SK-N-SH (cell line): Measurements from ENCODE around the gene MINDY1. TPM values are rescaled to one million over a fixed set of nuclear protein-coding genes. Genes with fewer than 3 reads are reported as not detected.

Source experiments
- CTCF ChIA-PET: fragments of 300-600, 350-600 bp; formaldehyde crosslinking; extraction: SDS; loops from one replicate; lab custom pipeline; 2021; lab: Yijun Ruan, JAX
- POLR2A ChIA-PET: fragments of 350-600 bp; sonication (Branson Sonifier 250); formaldehyde crosslinking; extraction: SDS; loops from one replicate; lab custom pipeline; 2020; ENCODE audit warnings: antibody characterized with exemption, inconsistent platforms; lab: Yijun Ruan, JAX
- DNase-seq: peaks from one replicate; pipeline ENCODE4 v3.0.0; 2012
- H2AFZ ChIP-seq: fragments of 200-600 bp; sonication (generic); 2 replicates; pipeline ENCODE4 v1.8.1; 2016; ENCODE audit warnings: antibody characterized with exemption, mild to moderate bottlenecking, low read depth
- H3F3A ChIP-seq: fragments of 200-600 bp; sonication (generic); replicated peaks from 2 replicates; pipeline ENCODE3; 2016; ENCODE audit warnings: antibody characterized with exemption, mild to moderate bottlenecking; ENCODE audit not compliant: insufficient read depth
- H3K27ac ChIP-seq, 2 experiments: fragments of 200-500 bp in 1 of 2; fragments of 200-600 bp in 1 of 2; sonication (Bioruptor generic) in 1 of 2; sonication (generic), shearing (Covaris generic) in 1 of 2; 2 replicates each; pipeline versions ENCODE4 v1.5.1 to v1.6.1; 2014 to 2016; ENCODE audit warnings: low read depth in 2 of 2, inconsistent platforms in 1 of 2, low read length in 1 of 2, mild to moderate bottlenecking in 1 of 2, mixed read lengths in 1 of 2
- H3K27me3 ChIP-seq: fragments of 200-600 bp; sonication (generic), shearing (Covaris generic); 2 replicates; pipeline ENCODE4 v1.6.1; 2016; ENCODE audit warnings: mixed run types; ENCODE audit not compliant: insufficient read depth
- H3K36me3 ChIP-seq, 2 experiments: fragments of 200-500 bp in 1 of 2; fragments of 200-600 bp in 1 of 2; sonication (Bioruptor generic) in 1 of 2; sonication (generic) in 1 of 2; replicated peaks in 1 of 2; 2 replicates each; pipeline versions ENCODE3 to v1.5.1; 2014 to 2016; ENCODE audit warnings: low read length in 1 of 2, mild to moderate bottlenecking in 1 of 2; ENCODE audit not compliant: insufficient read depth in 2 of 2, control insufficient read depth in 1 of 2
- H3K4me1 ChIP-seq, 2 experiments: fragments of 200-500 bp in 1 of 2; fragments of 200-600 bp in 1 of 2; sonication (Bioruptor generic) in 1 of 2; sonication (generic), shearing (Covaris generic) in 1 of 2; 2 replicates each; pipeline versions ENCODE4 v1.5.1 to v1.6.1; 2014 to 2016; ENCODE audit warnings: low read depth in 1 of 2, low read length in 1 of 2, mixed run types in 1 of 2; ENCODE audit not compliant: insufficient read depth in 2 of 2, control insufficient read depth in 1 of 2
- H3K4me2 ChIP-seq: fragments of 200-600 bp; sonication (generic), shearing (Covaris generic); 2 replicates; pipeline ENCODE4 v1.6.1; 2017; ENCODE audit warnings: mixed run types
- H3K4me3 ChIP-seq, 2 experiments: fragments of 200-500 bp in 1 of 2; fragments of 200-600 bp in 1 of 2; sonication (Bioruptor generic) in 1 of 2; sonication (generic), shearing (Covaris generic) in 1 of 2; 2 replicates each; pipeline versions ENCODE4 v1.5.1 to v1.8.1; 2014 to 2016; ENCODE audit warnings: low read depth in 2 of 2, inconsistent platforms in 1 of 2, low read length in 1 of 2, mild to moderate bottlenecking in 1 of 2, mixed read lengths in 1 of 2, moderate library complexity in 1 of 2
- H3K79me2 ChIP-seq: fragments of 200-600 bp; sonication (generic); 2 replicates; pipeline ENCODE4 v1.8.1; 2017; ENCODE audit warnings: mild to moderate bottlenecking; ENCODE audit not compliant: insufficient read depth
- H3K9ac ChIP-seq: fragments of 200-600 bp; sonication (generic); 2 replicates; pipeline ENCODE4 v1.6.1; 2017; ENCODE audit warnings: mixed run types
- H3K9me2 ChIP-seq: fragments of 200-600 bp; sonication (generic); 2 replicates; pipeline ENCODE4 v1.6.1; 2017; ENCODE audit warnings: mixed run types
- H3K9me3 ChIP-seq: fragments of 200-600 bp; sonication (generic); 2 replicates; pipeline ENCODE4 v1.6.1; 2017; ENCODE audit warnings: mixed run types, mild to moderate bottlenecking, moderate library complexity
- H4K20me1 ChIP-seq: fragments of 200-600 bp; sonication (generic); 2 replicates; pipeline ENCODE4 v1.6.1; 2017; ENCODE audit warnings: mild to moderate bottlenecking, mixed run types; ENCODE audit not compliant: insufficient read depth
- EZH2phosphoT487 ChIP-seq: fragments of 200-600 bp; sonication (generic); IDR thresholded peaks from 2 replicates; pipeline ENCODE4 v1.6.1; 2017; ENCODE audit warnings: low read depth, mixed run types, mild to moderate bottlenecking, antibody characterized with exemption, moderate library complexity, borderline replicate concordance
- FOSL2 ChIP-seq: IDR thresholded peaks from 2 replicates; pipeline ENCODE4 v1.4.0; 2012; ENCODE audit warnings: low read depth, mild to moderate bottlenecking, moderate library complexity, borderline replicate concordance
- FOXM1 ChIP-seq: IDR thresholded peaks from 2 replicates; pipeline ENCODE4 v1.4.0; 2012; ENCODE audit warnings: low read depth, mild to moderate bottlenecking
- GABPA ChIP-seq: IDR thresholded peaks from 2 replicates; pipeline ENCODE4 v1.4.0; 2012; ENCODE audit warnings: low read depth, mild to moderate bottlenecking
- GATA2 ChIP-seq: sonication (generic); formaldehyde crosslinking; IDR thresholded peaks from 2 replicates; pipeline ENCODE4 v1.5.0; 2020; ENCODE audit warnings: mild to moderate bottlenecking, missing genetic modification reagents
- JUND ChIP-seq: IDR thresholded peaks from 2 replicates; pipeline ENCODE4 v1.4.0; 2012
- MXI1 ChIP-seq: IDR thresholded peaks from 2 replicates; pipeline ENCODE4 v1.6.1; 2012; ENCODE audit warnings: mild to moderate bottlenecking, low read depth, low read length, improper control_type of control experiment
- NRF1 ChIP-seq: IDR thresholded peaks from 2 replicates; pipeline ENCODE4 v1.6.1; 2012; ENCODE audit warnings: low read depth, mild to moderate bottlenecking, low read length
- POLR2AphosphoS5 ChIP-seq: IDR thresholded peaks from 2 replicates; pipeline ENCODE4 v1.6.1; 2012; ENCODE audit warnings: low read depth, low read length
- RCOR1 ChIP-seq: fragments of 150-350 bp; IDR thresholded peaks from 2 replicates; pipeline ENCODE4 v1.6.1; 2017; ENCODE audit warnings: antibody characterized with exemption, low read length
- WGBS: methylation state at CpG from one replicate; pipeline ENCODE4 v1.1.6; 2017; ENCODE audit warnings: low lambda C conversion rate; 5-methylcytosine and 5-hydroxymethylcytosine counted together
- polyA plus RNA-seq, 3 experiments: library from polyadenylated mRNA; depleted of rRNA; stranded (reverse); fragments of >200 nt; gene quantifications; 2 replicates each; pipeline ENCODE4 v1.2.3, GENCODE V29; 2012
- TF ChIP-seq, protein P1 (sequence below): IDR thresholded peaks from 2 replicates; pipeline ENCODE4; 2012
- TF ChIP-seq, protein P2 (sequence below): IDR thresholded peaks from 2 replicates; pipeline ENCODE4 v1.6.1; 2012; ENCODE audit warnings: mild to moderate bottlenecking, low read depth, low read length, moderate library complexity

Gene MINDY1
- polyA plus RNA-seq, 1 of the 3 experiments (the other 2 are of a cell fraction), result 6.0 TPM

DNA sequence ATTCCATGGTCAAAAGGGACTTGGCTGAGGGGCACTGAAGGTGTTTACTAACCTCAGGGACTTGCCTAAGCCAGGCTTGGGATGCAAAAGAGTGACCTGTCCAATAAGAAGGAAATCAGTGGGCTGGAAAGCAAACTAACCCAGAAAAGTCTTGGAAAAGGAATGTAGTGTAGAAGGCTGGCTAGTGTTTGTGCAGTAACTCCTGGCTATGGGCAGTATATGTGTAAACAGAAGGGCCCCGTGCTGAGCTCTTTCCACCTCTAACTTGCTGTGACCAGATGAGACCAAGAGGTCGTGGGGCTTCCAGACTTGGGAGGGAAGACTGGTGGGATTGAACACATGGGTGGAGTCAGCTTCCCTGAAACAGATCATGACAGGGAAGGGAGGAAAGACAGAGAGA is 4.1 kb downstream of the MINDY1 start:
- 65% methylated on average over 2 of the region's 2 CpGs for WGBS
- Histone ChIP-seq H4K20me1 (no peaks in the 10 kb centered on the region), H3K4me3 (no peak overlapping the region), H3K9me2 (no peaks in the 10 kb centered on the region), H3K79me2 (0 out of 2 replicates have a peak, but pooled peaks cover 9% of the 10 kb centered on the region), H3K27ac (no peak overlapping the region), H3K27me3 (no peaks in the 10 kb centered on the region), H2AFZ (no peak overlapping the region), H3K4me2 (no peak overlapping the region), H3K36me3 (peaks cover 0 to 11% of the 10 kb centered on the region in 2 experiments), H3K9me3 (no peaks in the 10 kb centered on the region), H3K4me1 (peaks cover 0 to 22% of the 10 kb centered on the region in 2 experiments; a peak in 2 of 4 replicates), H3F3A (peaks cover 12% of the 10 kb centered on the region), H3K9ac (no peak overlapping the region)
- no peak for TF ChIP-seq POLR2AphosphoS5
- TF ChIP-seq GABPA, result no peak
- no peak for TF ChIP-seq RCOR1
- TF ChIP-seq MXI1, result no peak
- no peak for TF ChIP-seq NRF1
- no peak for TF ChIP-seq JUND
- TF ChIP-seq, protein P1, sequence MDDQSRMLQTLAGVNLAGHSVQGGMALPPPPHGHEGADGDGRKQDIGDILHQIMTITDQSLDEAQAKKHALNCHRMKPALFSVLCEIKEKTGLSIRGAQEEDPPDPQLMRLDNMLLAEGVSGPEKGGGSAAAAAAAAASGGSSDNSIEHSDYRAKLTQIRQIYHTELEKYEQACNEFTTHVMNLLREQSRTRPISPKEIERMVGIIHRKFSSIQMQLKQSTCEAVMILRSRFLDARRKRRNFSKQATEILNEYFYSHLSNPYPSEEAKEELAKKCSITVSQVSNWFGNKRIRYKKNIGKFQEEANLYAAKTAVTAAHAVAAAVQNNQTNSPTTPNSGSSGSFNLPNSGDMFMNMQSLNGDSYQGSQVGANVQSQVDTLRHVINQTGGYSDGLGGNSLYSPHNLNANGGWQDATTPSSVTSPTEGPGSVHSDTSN, result no peak
- TF ChIP-seq FOSL2, result no peak
- TF ChIP-seq GATA2 (CRISPR knock-in tag), result no peak
- TF ChIP-seq EZH2phosphoT487, result no peak
- TF ChIP-seq FOXM1, result no peak
- TF ChIP-seq, protein P2, sequence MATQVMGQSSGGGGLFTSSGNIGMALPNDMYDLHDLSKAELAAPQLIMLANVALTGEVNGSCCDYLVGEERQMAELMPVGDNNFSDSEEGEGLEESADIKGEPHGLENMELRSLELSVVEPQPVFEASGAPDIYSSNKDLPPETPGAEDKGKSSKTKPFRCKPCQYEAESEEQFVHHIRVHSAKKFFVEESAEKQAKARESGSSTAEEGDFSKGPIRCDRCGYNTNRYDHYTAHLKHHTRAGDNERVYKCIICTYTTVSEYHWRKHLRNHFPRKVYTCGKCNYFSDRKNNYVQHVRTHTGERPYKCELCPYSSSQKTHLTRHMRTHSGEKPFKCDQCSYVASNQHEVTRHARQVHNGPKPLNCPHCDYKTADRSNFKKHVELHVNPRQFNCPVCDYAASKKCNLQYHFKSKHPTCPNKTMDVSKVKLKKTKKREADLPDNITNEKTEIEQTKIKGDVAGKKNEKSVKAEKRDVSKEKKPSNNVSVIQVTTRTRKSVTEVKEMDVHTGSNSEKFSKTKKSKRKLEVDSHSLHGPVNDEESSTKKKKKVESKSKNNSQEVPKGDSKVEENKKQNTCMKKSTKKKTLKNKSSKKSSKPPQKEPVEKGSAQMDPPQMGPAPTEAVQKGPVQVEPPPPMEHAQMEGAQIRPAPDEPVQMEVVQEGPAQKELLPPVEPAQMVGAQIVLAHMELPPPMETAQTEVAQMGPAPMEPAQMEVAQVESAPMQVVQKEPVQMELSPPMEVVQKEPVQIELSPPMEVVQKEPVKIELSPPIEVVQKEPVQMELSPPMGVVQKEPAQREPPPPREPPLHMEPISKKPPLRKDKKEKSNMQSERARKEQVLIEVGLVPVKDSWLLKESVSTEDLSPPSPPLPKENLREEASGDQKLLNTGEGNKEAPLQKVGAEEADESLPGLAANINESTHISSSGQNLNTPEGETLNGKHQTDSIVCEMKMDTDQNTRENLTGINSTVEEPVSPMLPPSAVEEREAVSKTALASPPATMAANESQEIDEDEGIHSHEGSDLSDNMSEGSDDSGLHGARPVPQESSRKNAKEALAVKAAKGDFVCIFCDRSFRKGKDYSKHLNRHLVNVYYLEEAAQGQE, result no peak
- POLR2A ChIA-PET, result no interaction called here
- CTCF ChIA-PET, result interaction anchor here (5.3 to 15.9 kb wide), 2 partner anchors 7 to 22 kb away, joined by 79 to 371 read pairs; partner anchors contain the start of genes ANXA9 and CERS2
- DNase-seq, result no peak

- ChIA-PET CTCF (interaction anchor here (1.3 to 15.9 kb wide), 2 partner anchors 22 to 98 kb away, joined by 4 to 371 read pairs; partner anchors contain the start of genes ANXA9 and CERS2), POLR2A (no interaction called here)
- no peak for TF ChIP-seq POLR2AphosphoS5
- Histone ChIP-seq H3K4me1 (peaks cover 0 to 17% of the 10 kb centered on the region in 2 experiments; a peak in 2 of 4 replicates), H3K79me2 (0 out of 2 replicates have a peak, but pooled peaks cover 9% of the 10 kb centered on the region), H3K4me2 (no peak overlapping the region), H3F3A (peaks cover 6% of the 10 kb centered on the region), H2AFZ (no peak overlapping the region), H3K9me2 (no peaks in the 10 kb centered on the region), H3K4me3 (no peak overlapping the region), H3K36me3 (peaks cover 0 to 11% of the 10 kb centered on the region in 2 experiments), H4K20me1 (no peaks in the 10 kb centered on the region), H3K27me3 (no peaks in the 10 kb centered on the region), H3K27ac (no peak overlapping the region), H3K9ac (no peak overlapping the region), H3K9me3 (no peaks in the 10 kb centered on the region)
- DNase-seq, result no peak
- WGBS, result 90% methylated on average over 3 of the region's 3 CpGs
Measured at GRCh38 chr1:151002051-151002450, 4.7 kb downstream of the MINDY1 start.
